HUES48 (cell line): ENCODE measurements around the gene TGFB2.

Experiments used
- H3K27ac ChIP-seq: one replicate; pipeline ENCODE4 v1.7.0; 2013; ENCODE audit warnings: low read depth, low read length, inconsistent platforms
- H3K27me3 ChIP-seq: 2 replicates; pipeline ENCODE4 v1.6.1; 2013; ENCODE audit warnings: mild to moderate bottlenecking, low read length; ENCODE audit not compliant: control insufficient read depth, insufficient read depth
- H3K36me3 ChIP-seq: 2 replicates; pipeline ENCODE4 v1.6.1; 2013; ENCODE audit warnings: low read length; ENCODE audit not compliant: control insufficient read depth, insufficient read depth
- H3K4me1 ChIP-seq: 2 replicates; pipeline ENCODE4 v1.6.1; 2013; ENCODE audit warnings: mild to moderate bottlenecking, low read length; ENCODE audit not compliant: control insufficient read depth, insufficient read depth
- H3K4me3 ChIP-seq: 2 replicates; pipeline ENCODE4 v1.5.1; 2013; ENCODE audit warnings: mild to moderate bottlenecking, low read depth, low read length
- H3K9ac ChIP-seq: 2 replicates; pipeline ENCODE4 v1.6.1; 2013; ENCODE audit warnings: mild to moderate bottlenecking, low read depth, low read length, moderate library complexity
- H3K9me3 ChIP-seq: 2 replicates; pipeline ENCODE4 v1.6.1; 2013; ENCODE audit warnings: low read length; ENCODE audit not compliant: control insufficient read depth, insufficient read depth

Gene TGFB2

DNA sequence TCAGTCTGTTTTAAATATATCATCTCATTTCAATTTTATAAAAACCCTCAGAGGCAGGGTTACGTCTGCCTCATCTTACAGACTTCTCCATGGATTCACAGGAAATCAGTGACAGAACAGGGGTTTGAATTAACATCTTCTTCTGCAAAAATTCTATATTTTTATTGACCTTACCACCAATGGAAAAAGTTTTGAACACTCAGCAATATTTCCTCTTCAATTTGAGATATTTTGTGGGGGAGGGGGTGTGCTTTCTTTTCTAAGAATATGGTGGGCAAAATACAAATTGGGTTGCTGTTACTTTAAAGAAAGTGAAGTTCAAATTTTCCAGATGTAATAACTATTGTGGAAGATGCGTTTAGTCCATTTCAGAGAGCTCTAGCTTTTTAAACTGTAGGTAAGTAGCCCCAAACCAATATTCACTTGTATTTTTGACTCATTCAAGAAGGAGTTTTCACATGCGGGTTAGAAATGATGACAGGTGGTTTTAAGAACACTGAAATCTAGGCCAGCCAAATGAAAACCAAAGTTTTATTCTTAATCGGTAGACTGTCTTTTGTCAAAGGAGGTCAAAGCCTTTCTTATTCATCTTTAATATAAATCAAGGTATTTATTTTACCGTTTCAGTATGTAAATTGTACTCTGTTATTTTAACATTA lies 17.4 kb downstream of the TGFB2 start:
- H3K9ac ChIP-seq: no peak overlapping the region
- no peaks in the 10 kb centered on the region for H3K4me1 ChIP-seq
- no peak overlapping the region for H3K4me3 ChIP-seq
- H3K27me3 ChIP-seq: no peaks in the 10 kb centered on the region
- H3K27ac ChIP-seq: no peak overlapping the region
- no peaks in the 10 kb centered on the region for H3K9me3 ChIP-seq
- no peaks in the 10 kb centered on the region for H3K36me3 ChIP-seq

DNA sequence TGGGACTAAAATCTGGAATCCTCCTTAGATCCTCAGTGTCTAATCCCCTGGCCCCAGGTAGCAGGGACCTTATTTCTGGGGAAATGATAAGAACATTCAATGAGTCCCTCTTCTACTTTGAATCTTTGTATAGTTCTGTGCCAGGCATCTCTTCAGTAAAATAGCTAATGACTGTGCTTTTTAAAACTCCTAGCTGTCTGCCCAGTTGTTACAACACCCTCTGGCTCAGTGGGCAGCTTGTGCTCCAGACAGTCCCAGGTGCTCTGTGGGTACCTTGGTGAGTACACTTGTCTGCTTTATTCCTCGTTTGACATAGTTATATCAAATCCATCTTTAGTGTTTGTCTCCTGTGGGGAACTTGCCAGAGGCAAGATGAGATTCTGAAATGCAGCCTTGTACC lies 18.0 kb downstream of the TGFB2 start:
- no peaks in the 10 kb centered on the region for H3K36me3 ChIP-seq
- no peak overlapping the region for H3K9ac ChIP-seq
- no peaks in the 10 kb centered on the region for H3K4me1 ChIP-seq
- H3K27me3 ChIP-seq: no peaks in the 10 kb centered on the region
- no peak overlapping the region for H3K4me3 ChIP-seq
- no peak overlapping the region for H3K27ac ChIP-seq
- H3K9me3 ChIP-seq: no peaks in the 10 kb centered on the region

DNA sequence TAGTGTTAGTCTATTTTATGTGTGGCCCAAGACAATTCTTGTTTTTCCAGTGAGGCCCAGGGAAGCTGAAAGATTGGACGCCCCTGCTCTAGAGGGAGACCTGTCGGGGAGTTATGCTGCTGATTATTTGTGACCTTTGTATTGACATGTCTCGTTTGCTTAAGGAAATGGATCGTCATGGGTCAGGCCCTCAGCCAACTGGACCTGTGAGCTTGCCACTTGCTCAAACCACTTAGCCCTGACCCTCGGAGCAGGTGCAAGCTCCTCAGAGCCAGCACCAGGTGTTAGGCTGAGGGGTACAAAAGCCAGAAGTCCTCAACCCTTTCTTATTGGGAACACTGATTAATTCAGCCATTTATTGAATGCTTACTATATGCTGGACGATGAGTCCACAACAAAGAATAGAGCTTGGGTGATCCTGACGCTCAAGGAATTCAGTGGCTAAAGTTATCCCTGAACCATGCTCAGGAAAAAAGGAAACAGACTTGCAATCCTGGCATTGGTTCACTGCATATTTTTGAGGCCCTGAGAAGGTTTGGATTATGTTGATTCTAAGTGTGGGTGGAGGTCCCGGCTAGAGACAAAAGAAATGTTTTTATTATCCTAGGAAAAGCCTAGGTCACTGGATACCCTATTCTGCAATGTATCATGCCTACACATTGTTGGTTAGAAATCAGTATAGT lies 19.0 kb downstream of the TGFB2 start:
- Histone ChIP-seq H3K9me3 (no peaks in the 10 kb centered on the region), H3K4me3 (no peak overlapping the region), H3K27ac (no peak overlapping the region), H3K36me3 (no peaks in the 10 kb centered on the region), H3K27me3 (no peaks in the 10 kb centered on the region), H3K9ac (no peak overlapping the region), H3K4me1 (no peaks in the 10 kb centered on the region)

DNA sequence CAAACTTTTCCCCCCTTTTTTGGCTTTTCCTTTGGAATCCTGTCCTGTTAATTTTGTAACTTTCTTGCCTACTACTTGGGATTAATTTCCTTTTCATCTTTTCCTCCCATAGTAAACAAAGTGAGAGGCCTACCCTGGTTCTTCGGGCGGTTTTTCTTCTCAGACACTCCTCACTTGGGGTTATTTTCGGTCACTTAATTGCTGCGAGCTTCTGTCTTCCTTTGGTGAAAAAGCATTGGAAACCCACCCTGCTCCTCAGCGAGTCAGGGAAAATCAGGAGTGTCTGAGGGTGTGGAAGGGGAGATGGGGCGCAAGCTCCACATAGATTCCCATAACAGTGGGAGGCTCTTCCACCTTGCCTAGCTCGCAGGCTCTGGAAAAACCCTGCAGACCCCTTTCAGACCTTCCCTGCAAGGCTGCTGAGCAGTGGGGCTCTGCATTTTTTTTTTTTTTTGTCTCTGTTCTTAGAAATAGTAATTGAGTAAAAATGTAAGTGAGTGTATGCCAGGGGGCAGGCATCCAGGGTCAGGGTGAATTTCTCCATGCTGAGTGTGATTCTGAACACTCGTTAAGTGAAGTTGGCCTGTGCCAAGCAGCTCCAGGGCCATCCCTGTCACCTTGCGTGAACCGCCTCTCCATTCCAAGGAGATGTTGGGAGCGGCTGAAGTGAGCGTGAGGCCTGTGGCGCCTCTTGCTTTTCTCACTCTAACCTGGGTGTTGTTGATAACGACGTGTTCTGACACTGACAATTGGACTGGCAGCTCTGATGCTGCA lies 20.3 kb downstream of the TGFB2 start:
- Histone ChIP-seq H3K4me1 (no peaks in the 10 kb centered on the region), H3K9ac (no peak overlapping the region), H3K9me3 (no peaks in the 10 kb centered on the region), H3K36me3 (no peaks in the 10 kb centered on the region), H3K27ac (no peak overlapping the region), H3K27me3 (no peaks in the 10 kb centered on the region), H3K4me3 (no peak overlapping the region)

DNA sequence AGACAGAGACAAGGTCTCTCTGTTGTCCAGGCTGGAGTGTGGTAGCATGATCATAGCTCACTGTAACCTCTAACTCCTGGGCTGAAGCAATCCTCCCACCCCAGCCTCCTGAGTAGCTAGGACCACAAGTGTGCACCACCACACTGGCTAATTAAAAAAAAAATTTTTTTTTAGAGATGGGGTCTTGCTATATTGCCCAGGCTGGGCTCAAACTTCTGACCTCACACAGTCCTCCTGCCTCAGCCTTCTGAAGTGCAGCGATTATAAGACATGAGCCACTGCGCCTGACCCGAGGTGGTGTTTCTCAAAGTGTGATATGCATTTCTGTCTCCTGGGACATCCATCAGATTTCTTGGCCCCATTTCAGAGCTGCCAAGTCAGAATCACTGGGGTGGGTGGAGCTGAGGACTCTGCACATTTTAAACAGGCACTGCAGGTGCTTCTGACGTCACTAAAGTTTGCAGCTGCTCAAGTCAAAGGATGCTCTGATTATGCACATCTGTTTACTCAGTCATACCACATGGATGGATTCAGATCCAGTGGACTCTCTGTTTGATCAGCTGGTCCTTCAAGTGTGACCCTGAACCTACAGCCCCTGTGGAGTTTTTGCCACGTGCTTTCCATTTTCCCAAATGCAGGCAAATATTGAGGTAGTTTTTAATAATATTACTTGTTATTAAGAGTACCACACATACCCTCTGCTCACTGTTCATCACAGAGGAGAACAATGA lies 21.4 kb downstream of the TGFB2 start:
- Histone ChIP-seq H3K4me1 (no peaks in the 10 kb centered on the region), H3K4me3 (no peak overlapping the region), H3K36me3 (no peaks in the 10 kb centered on the region), H3K27me3 (no peaks in the 10 kb centered on the region), H3K9ac (no peak overlapping the region), H3K27ac (no peak overlapping the region), H3K9me3 (no peaks in the 10 kb centered on the region)

DNA sequence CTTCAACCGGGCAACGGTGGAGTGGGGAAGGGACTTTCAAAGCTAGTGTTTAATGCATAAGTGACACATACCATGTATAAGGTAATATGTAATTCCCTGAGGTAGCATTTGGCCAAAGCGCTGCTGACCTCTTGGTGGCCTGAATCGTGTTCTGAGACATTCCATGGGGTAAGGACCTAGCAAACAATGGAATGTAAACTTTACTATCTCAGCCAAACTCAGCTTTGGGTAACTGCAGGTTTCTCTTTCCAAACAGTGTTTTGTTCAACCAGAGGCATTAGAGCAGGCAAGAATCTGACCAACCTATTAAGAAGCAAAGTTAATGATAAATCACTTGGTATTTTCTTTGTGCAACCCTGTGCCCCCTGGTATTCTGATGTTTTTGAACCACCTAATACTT lies 22.0 kb downstream of the TGFB2 start:
- H3K36me3 ChIP-seq: no peaks in the 10 kb centered on the region
- H3K4me3 ChIP-seq: no peak overlapping the region
- H3K27me3 ChIP-seq: no peaks in the 10 kb centered on the region
- no peak overlapping the region for H3K9ac ChIP-seq
- H3K9me3 ChIP-seq: no peaks in the 10 kb centered on the region
- no peak overlapping the region for H3K27ac ChIP-seq
- H3K4me1 ChIP-seq: no peaks in the 10 kb centered on the region

DNA sequence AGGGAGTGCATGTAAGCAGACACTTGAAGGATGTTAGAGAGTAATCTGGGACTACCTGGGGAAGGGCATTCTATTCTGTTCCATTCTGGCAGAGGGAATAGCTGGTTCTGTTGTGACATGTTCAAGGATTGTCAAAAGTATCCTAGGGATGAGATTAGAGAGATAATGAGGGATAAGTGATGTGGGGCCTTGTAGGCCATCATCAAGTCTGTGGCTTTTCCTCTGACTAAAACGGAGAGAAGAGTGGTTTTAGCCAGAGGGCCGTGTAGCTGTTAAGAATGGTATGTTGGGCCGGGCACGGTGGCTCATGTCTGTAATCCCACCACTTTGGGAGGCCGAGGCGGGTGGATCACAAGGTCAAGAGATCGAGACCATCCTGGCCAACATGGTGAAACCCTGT lies 23.6 kb downstream of the TGFB2 start:
- H3K27ac ChIP-seq: no peak overlapping the region
- no peak overlapping the region for H3K9ac ChIP-seq
- H3K9me3 ChIP-seq: no peaks in the 10 kb centered on the region
- no peak overlapping the region for H3K4me3 ChIP-seq
- H3K36me3 ChIP-seq: no peaks in the 10 kb centered on the region
- no peaks in the 10 kb centered on the region for H3K27me3 ChIP-seq
- H3K4me1 ChIP-seq: no peaks in the 10 kb centered on the region

DNA sequence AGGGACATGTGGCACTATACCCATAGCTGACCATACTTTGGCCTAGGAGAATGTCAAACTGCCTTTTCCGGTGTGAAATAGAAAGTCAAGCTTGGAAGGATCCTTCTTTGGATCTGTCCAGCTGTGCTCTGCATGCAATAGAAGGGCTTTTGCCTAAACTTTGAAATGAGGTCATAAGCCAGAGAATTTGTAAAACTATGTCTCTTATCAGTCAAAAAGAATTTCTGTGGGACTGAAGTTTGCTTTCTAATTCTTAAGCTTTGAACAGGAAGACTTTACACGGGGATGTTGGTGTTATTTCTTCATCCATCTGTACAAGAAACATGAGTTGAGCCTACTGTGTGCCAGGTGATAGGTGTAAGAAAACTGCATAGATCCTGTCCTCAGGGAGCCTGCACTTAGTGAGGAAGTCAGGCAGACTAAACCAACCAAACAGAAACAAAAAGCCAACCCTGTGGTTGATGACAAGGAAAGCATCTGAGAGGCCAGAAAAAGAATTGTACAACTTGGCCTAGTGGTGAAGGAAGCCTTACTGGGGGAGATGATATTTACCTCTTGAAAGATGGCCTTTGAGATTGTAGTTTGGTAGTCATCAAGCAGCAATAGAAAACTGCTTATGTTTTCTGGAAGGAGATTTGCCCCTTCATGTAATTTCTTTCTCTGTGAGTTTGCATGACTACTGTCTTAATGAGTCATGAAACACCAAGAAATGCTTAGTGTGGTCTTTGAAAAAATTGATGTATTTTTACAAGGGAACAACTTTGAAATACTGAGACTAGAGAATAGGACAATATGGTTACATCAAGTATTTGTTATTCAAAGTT lies 24.8 kb downstream of the TGFB2 start:
- H3K9ac ChIP-seq: no peak overlapping the region
- H3K27ac ChIP-seq: no peak overlapping the region
- H3K36me3 ChIP-seq: no peaks in the 10 kb centered on the region
- H3K4me3 ChIP-seq: no peak overlapping the region
- no peaks in the 10 kb centered on the region for H3K27me3 ChIP-seq
- no peaks in the 10 kb centered on the region for H3K4me1 ChIP-seq
- no peaks in the 10 kb centered on the region for H3K9me3 ChIP-seq

DNA sequence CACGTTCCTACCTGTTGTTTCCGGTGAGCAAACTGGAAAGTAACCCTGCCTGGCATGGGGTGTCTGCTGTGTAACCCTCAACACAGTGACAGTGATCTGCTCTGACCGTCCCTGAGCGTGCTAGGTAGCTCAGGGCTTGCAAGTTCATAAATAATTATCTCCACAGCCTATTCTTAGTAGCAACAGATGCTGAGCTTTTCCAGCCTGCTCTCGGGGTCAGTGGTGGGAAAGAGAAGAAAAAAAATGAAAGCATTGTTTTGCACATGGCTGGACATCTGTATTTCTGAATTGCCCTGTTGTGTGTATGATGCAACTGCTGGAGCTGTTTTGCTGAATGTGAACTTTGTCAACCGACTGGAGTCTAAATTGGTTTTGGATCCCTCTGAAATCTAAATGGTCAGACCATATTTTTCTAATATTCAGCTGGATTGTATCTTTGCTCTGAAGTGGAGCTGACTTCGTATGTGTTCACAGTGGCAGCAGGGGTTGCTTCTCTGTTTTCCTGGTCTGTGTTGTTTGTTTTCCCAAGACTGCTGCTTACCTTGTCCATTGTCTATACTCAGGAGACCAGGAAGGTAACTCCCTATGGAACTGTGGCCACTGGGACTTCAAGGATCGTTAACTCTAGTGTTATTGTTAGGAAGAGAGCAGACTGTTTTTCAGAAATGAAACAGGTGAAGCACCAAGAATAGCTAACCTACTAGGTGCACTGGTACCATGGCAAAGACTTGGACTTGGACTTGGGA lies 27.0 kb downstream of the TGFB2 start:
- Histone ChIP-seq H3K9me3 (no peaks in the 10 kb centered on the region), H3K36me3 (no peaks in the 10 kb centered on the region), H3K27me3 (no peaks in the 10 kb centered on the region), H3K4me3 (no peak overlapping the region), H3K27ac (no peak overlapping the region), H3K4me1 (no peaks in the 10 kb centered on the region), H3K9ac (no peak overlapping the region)
